Glutamatergic neuron (in vitro differentiated cells): Measurements from ENCODE around the gene TMC3. TPM values are rescaled to one million over a fixed set of nuclear protein-coding genes. Genes with fewer than 3 reads are reported as not detected.

ENCODE experiments used
- DNase-seq: peaks from one replicate; pipeline ENCODE4 v3.0.0; 2022
- H3K27ac Mint-ChIP-seq: one replicate; pipeline ENCODE4 v1.8.0; 2020; ENCODE audit warnings: mild to moderate bottlenecking, mixed read lengths, inconsistent platforms; ENCODE audit not compliant: unreplicated experiment
- H3K27me3 Mint-ChIP-seq: one replicate; pipeline ENCODE4 v1.8.0; 2020; ENCODE audit warnings: mild to moderate bottlenecking, moderate library complexity, mixed read lengths, inconsistent platforms; ENCODE audit not compliant: unreplicated experiment
- H3K36me3 Mint-ChIP-seq: one replicate; pipeline ENCODE4 v1.8.0; 2020; ENCODE audit warnings: mild to moderate bottlenecking, mixed read lengths, inconsistent platforms; ENCODE audit not compliant: unreplicated experiment
- H3K4me1 Mint-ChIP-seq: one replicate; pipeline ENCODE4 v1.8.0; 2020; ENCODE audit warnings: mild to moderate bottlenecking, low read depth, mixed read lengths, inconsistent platforms; ENCODE audit not compliant: unreplicated experiment
- H3K4me3 Mint-ChIP-seq: one replicate; pipeline ENCODE4 v1.8.0; 2020; ENCODE audit warnings: mild to moderate bottlenecking, mixed read lengths, inconsistent platforms; ENCODE audit not compliant: unreplicated experiment
- H3K9me3 Mint-ChIP-seq: one replicate; pipeline ENCODE4 v1.8.0; 2020; ENCODE audit warnings: mild to moderate bottlenecking, moderate library complexity, mixed read lengths, inconsistent platforms; ENCODE audit not compliant: unreplicated experiment
- total RNA-seq: library from RNA; stranded (reverse); fragmentation: NEBNext Ultra II Directional; extraction: Animal tissue kit (Norgen Biotek cat#: 25700); gene quantifications from one replicate; pipeline ENCODE4 v1.2.1, GENCODE V29; 2021; ENCODE audit not compliant: unreplicated experiment
- TF ChIP-seq, protein P1 (sequence below): fragments of 200-600 bp; sonication (generic); IDR thresholded peaks from one replicate; pipeline ENCODE4 v1.5.0; 2021; ENCODE audit not compliant: partially characterized antibody, unreplicated experiment

The TMC3 gene
- total RNA-seq, 1 donor from 2014 or later = not detected

GRCh38 chr15:81298611-81299010 lies 75.4 kb downstream of the TMC3 start:
- H3K9me3 Mint-ChIP-seq = peaks cover 6% of the 10 kb centered on the region
- TF ChIP-seq, protein P1, sequence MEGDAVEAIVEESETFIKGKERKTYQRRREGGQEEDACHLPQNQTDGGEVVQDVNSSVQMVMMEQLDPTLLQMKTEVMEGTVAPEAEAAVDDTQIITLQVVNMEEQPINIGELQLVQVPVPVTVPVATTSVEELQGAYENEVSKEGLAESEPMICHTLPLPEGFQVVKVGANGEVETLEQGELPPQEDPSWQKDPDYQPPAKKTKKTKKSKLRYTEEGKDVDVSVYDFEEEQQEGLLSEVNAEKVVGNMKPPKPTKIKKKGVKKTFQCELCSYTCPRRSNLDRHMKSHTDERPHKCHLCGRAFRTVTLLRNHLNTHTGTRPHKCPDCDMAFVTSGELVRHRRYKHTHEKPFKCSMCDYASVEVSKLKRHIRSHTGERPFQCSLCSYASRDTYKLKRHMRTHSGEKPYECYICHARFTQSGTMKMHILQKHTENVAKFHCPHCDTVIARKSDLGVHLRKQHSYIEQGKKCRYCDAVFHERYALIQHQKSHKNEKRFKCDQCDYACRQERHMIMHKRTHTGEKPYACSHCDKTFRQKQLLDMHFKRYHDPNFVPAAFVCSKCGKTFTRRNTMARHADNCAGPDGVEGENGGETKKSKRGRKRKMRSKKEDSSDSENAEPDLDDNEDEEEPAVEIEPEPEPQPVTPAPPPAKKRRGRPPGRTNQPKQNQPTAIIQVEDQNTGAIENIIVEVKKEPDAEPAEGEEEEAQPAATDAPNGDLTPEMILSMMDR = no peak
- H3K27ac Mint-ChIP-seq = no peak overlapping the region
- H3K36me3 Mint-ChIP-seq = no peaks in the 10 kb centered on the region
- H3K4me1 Mint-ChIP-seq = peaks cover 3% of the 10 kb centered on the region
- no peak for DNase-seq
- peaks cover 5% of the 10 kb centered on the region for H3K27me3 Mint-ChIP-seq
- no peak overlapping the region for H3K4me3 Mint-ChIP-seq

DNA sequence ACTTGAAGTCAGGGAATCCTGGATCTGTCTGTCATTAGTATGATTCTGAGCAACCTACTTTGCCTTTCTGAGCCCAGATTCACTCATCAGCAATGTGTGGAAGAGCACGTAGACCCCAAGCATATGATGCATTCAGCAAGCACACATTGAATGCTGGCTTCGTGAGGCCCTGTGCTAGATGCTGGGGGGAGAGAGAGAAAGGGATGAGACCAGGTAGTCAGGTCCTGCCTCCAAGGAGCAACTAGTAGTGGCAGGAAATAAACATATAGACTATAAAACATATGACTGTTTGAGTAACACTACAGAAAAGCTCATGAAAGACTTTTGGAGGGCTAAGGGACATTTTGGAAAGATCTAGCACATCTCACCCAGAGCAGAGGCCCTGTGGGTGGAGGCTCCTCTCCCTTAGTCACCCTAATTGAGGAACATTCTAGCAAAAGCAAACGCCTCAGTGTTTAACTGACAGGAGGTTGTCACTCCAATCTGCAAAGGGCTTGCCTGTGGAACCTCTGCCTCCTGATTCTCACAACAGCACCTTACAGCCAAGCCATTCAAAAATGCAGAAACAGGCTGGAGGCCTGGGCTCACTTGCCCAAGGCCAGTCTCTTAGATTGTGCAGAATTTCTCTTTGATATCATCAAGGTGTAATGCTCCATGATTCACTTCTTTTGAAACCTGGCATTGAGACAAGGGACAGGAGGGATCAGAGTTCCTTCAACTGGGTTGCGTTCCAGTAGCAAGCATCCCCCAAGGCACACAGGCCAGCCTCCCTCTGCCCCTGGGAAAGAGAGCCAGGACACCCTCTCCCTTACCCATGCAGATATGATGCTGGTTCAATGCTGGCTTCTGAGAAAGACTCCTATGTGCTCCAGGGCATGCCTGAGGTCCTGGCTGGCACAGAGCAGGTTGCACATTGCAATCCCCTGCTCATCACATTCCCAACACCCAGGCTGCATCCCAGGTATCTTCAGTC lies 76.1 kb downstream of the TMC3 start:
- no peak for DNase-seq
- H3K9me3 Mint-ChIP-seq = peaks cover 4% of the 10 kb centered on the region
- TF ChIP-seq, protein P1 = no peak
- H3K36me3 Mint-ChIP-seq = no peaks in the 10 kb centered on the region
- peaks cover 3% of the 10 kb centered on the region for H3K27me3 Mint-ChIP-seq
- H3K27ac Mint-ChIP-seq = no peak overlapping the region
- no peaks in the 10 kb centered on the region for H3K4me1 Mint-ChIP-seq
- no peak overlapping the region for H3K4me3 Mint-ChIP-seq

GRCh38 chr15:81297147-81297572 lies 76.9 kb downstream of the TMC3 start:
- no peak overlapping the region for H3K4me3 Mint-ChIP-seq
- H3K4me1 Mint-ChIP-seq = no peaks in the 10 kb centered on the region

DNA sequence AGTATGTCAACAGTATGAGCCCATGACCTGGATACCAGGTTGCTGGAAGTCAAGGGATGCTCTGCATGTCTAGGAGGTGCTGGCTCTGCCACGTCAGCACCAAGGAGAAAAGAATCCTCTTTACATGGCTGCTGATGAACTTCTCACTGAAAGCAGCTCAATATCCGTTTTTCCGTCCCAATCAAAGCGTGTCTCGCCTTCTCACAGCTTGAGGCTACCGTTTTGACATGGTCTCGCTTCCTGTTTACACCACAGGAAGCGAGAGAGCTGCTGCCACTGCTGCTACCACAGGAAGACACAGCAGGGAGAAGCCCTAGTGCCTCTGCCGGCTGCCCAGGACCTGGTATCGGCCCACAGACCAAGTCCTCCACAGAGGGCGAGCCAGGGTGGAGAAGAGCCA lies 77.3 kb downstream of the TMC3 start:
- TF ChIP-seq, protein P1 = no peak
- no peak overlapping the region for H3K27ac Mint-ChIP-seq
- no peak for DNase-seq
- H3K4me1 Mint-ChIP-seq = no peaks in the 10 kb centered on the region
- peaks cover 4% of the 10 kb centered on the region for H3K9me3 Mint-ChIP-seq
- H3K4me3 Mint-ChIP-seq = no peak overlapping the region
- peaks cover 3% of the 10 kb centered on the region for H3K27me3 Mint-ChIP-seq
- no peaks in the 10 kb centered on the region for H3K36me3 Mint-ChIP-seq

More at GRCh38 chr15:81297147-81297572, 76.9 kb downstream of the TMC3 start:
- Mint-ChIP-seq H3K27ac (no peak overlapping the region), H3K27me3 (peaks cover 3% of the 10 kb centered on the region), H3K9me3 (peaks cover 4% of the 10 kb centered on the region), H3K36me3 (no peaks in the 10 kb centered on the region)
- TF ChIP-seq, protein P1 = no peak
- DNase-seq = no peak

- DNase-seq = no peak
- Mint-ChIP-seq H3K27ac (no peak overlapping the region), H3K4me1 (no peaks in the 10 kb centered on the region), H3K36me3 (no peaks in the 10 kb centered on the region), H3K9me3 (peaks cover 4% of the 10 kb centered on the region), H3K4me3 (no peak overlapping the region), H3K27me3 (peaks cover 3% of the 10 kb centered on the region)
- TF ChIP-seq, protein P1 = no peak
Measured at GRCh38 chr15:81296186-81296585, 77.8 kb downstream of the TMC3 start.
